ENCODE results near the gene PRELID3B. TPM values are rescaled to one million over a fixed set of nuclear protein-coding genes. Genes with fewer than 3 reads are reported as not detected.

PRELID3B gene
- total RNA-seq, 2 experiments from 2014 or later = 55.8 to 59.1 TPM

DNA sequence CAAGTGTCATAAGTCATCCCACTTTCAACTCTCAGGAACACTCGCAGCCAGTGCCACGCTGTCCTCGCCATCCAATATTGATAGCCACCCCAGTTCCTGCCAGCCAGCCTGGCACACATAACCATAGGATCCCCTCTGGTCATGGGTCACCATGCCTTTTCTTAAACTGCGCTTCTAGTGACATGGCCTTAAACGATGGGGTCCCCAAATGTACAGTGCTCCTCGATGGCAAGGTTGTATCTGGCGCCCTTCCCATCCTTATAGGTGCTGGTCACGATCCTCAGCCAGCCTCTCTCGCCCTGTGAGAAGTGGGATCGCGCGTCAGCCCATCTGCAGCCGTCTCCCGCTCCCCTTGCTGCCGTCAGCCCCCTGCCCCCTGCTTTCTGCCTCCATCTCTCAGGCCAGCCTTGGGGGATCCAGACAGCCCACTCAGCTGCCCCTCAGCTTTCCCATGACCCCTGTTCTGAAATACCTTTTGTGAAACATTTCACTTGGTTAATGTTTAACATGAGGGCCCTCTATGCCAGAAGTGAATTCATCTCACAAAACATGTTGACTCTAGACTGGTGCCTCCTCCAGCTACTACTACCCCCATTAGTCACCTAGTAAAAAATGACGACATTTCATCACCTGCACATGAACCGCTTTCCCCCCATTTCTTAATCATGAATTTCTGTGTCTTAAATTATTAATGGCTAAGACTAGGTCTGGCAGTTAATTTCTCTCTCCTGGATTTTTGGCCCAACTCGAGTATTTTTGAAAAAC is 46.9 kb downstream of the PRELID3B start:
- H3K36me3 ChIP-seq (ENCODE audit: insufficient read depth, low read length) = peaks cover 63% of the 10 kb centered on the region
- H3K27ac ChIP-seq (ENCODE audit: low read depth in 1 of 2, low read length in 2 of 2) = no peak overlapping the region
- Mint-ChIP-seq H3K9me3 (no peaks in the 10 kb centered on the region), H3K4me1 (ENCODE audit: low read depth) (peaks cover 7% of the 10 kb centered on the region), H3K4me3 (no peak overlapping the region), H3K27ac (peak overlapping the region; percentile 47), H3K36me3 (ENCODE audit: low read depth) (peaks cover 73% of the 10 kb centered on the region), H3K27me3 (no peaks in the 10 kb centered on the region)
- ATAC-seq (ENCODE audit: poor library complexity) = no peak
- ChIA-PET POLR2A (interaction anchor here (1.4 kb wide), 1 partner anchor 10 kb away, joined by 4 read pairs; no protein-coding TSS in a partner anchor), CTCF (no interaction called here)
- no peaks in the 10 kb centered on the region for H3K4me1 ChIP-seq (ENCODE audit: insufficient read depth, low read length)
- TF ChIP-seq, protein P1, sequence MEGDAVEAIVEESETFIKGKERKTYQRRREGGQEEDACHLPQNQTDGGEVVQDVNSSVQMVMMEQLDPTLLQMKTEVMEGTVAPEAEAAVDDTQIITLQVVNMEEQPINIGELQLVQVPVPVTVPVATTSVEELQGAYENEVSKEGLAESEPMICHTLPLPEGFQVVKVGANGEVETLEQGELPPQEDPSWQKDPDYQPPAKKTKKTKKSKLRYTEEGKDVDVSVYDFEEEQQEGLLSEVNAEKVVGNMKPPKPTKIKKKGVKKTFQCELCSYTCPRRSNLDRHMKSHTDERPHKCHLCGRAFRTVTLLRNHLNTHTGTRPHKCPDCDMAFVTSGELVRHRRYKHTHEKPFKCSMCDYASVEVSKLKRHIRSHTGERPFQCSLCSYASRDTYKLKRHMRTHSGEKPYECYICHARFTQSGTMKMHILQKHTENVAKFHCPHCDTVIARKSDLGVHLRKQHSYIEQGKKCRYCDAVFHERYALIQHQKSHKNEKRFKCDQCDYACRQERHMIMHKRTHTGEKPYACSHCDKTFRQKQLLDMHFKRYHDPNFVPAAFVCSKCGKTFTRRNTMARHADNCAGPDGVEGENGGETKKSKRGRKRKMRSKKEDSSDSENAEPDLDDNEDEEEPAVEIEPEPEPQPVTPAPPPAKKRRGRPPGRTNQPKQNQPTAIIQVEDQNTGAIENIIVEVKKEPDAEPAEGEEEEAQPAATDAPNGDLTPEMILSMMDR (IDR thresholded peaks at IDR 0.05) = no peak
- no peaks in the 10 kb centered on the region for H3K27me3 ChIP-seq (ENCODE audit: control insufficient read depth in 1 of 2, insufficient read depth in 2 of 2, low read length in 2 of 2)
- no peaks in the 10 kb centered on the region for H3K9me3 ChIP-seq (ENCODE audit: control insufficient read depth in 1 of 2, insufficient read depth in 1 of 2, low read length in 2 of 2)
- intact Hi-C loops (cut with DNase I, micrococcal nuclease) = no loop called here
- DNase-seq = no peak
- H3K4me3 ChIP-seq (ENCODE audit: low read length) = no peak overlapping the region

DNA sequence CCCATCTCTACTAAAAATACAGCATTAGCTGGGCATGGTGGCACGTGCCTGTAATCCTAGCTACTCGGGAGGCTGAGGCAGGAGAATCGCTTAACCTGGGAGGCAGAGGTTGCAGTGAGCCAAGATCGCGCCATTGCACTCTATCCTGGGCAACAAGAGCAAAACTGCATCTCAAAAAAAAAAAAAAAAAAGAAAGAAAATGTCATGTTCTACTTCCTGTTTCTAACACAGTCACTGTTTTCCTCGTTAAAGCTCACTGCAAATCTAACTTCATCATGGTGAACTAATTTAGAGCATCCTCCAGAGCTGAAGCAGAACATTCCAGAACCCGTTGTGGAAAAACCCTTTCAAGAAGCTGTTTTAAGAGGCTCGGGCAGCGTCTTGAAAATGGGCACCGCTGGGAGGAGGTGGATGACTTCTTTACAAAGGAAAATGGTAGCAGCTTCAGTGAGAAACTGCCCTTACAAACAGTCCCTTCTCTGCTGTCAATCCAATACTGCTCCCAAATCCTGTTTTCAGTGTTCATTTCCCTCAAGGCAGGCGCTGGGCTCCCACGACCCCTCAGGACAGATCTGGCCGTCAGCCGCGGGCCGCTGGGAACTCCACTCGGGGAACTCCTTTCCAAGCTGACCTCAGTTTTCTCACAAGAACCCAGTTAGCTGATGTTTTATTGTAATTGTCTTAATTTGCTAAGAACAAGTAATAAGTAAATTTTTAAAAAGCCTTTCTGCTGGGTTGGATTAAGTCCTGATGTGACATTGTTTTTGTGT is 48.0 kb downstream of the PRELID3B start:
- no peaks in the 10 kb centered on the region for H3K27me3 ChIP-seq (ENCODE audit: control insufficient read depth in 1 of 2, insufficient read depth in 2 of 2, low read length in 2 of 2)

More for the DNA sequence above, 48.0 kb downstream of the PRELID3B start:
- no peaks in the 10 kb centered on the region for H3K9me3 Mint-ChIP-seq
- H3K9me3 ChIP-seq (ENCODE audit: control insufficient read depth in 1 of 2, insufficient read depth in 1 of 2, low read length in 2 of 2) = no peaks in the 10 kb centered on the region
- no peak overlapping the region for H3K4me3 Mint-ChIP-seq
- CTCF ChIA-PET = interaction anchor here (0.5 to 0.8 kb wide), 2 partner anchors 108 to 391 kb away, joined by 3 to 5 read pairs; no protein-coding TSS in a partner anchor
- no peaks in the 10 kb centered on the region for H3K27me3 Mint-ChIP-seq
- peaks cover 73% of the 10 kb centered on the region for H3K36me3 ChIP-seq (ENCODE audit: insufficient read depth, low read length)
- no peak overlapping the region for H3K27ac ChIP-seq (ENCODE audit: low read depth in 1 of 2, low read length in 2 of 2)
- H3K4me1 ChIP-seq (ENCODE audit: insufficient read depth, low read length) = no peaks in the 10 kb centered on the region
- no peak overlapping the region for H3K27ac Mint-ChIP-seq
- intact Hi-C loops (cut with DNase I, micrococcal nuclease) = no loop called here
- H3K4me3 ChIP-seq (ENCODE audit: low read length) = no peak overlapping the region
- DNase-seq (no peak), ATAC-seq (ENCODE audit: poor library complexity) (no peak)
- POLR2A ChIA-PET = interaction anchor here (0.8 kb wide), 1 partner anchor 406 kb away, joined by 3 read pairs; no protein-coding TSS in a partner anchor
- TF ChIP-seq, protein P1 (IDR thresholded peaks at IDR 0.05) = no peak
- H3K36me3 Mint-ChIP-seq (ENCODE audit: low read depth) = peaks cover 80% of the 10 kb centered on the region
- peaks cover 7% of the 10 kb centered on the region for H3K4me1 Mint-ChIP-seq (ENCODE audit: low read depth)

All from CD4-positive, alpha-beta T cell (primary cell).